Effector memory CD4-positive, alpha-beta T cell (primary cell): ENCODE data around the gene HPN.
"Not testable (repeated sequence)": the region's sequence is repeated elsewhere in the genome, so short reads cannot be mapped to it uniquely, and the experiment has no call there.

Experiments
- DNase-seq, 3 donors: peaks; one replicate each; pipeline ENCODE4 v3.0.0-alpha.2; 2020
- H3K27ac ChIP-seq: 2 replicates; pipeline ENCODE4 v1.7.0; 2013; ENCODE audit warnings: mild to moderate bottlenecking, low read length, moderate library complexity; ENCODE audit not compliant: insufficient read depth, poor library complexity, severe bottlenecking
- H3K27me3 ChIP-seq: replicated peaks from 2 replicates; pipeline ENCODE4 v1.7.0; 2013; ENCODE audit warnings: mild to moderate bottlenecking, low read length; ENCODE audit not compliant: insufficient read depth, control insufficient read depth, poor library complexity, severe bottlenecking
- H3K36me3 ChIP-seq: 2 replicates; pipeline ENCODE4 v1.7.0; 2013; ENCODE audit warnings: mild to moderate bottlenecking, low read length, moderate library complexity; ENCODE audit not compliant: control insufficient read depth, insufficient read depth
- H3K4me1 ChIP-seq: 2 replicates; pipeline ENCODE4 v1.7.0; 2013; ENCODE audit warnings: low read length, mild to moderate bottlenecking; ENCODE audit not compliant: control insufficient read depth, insufficient read depth, poor library complexity, severe bottlenecking
- H3K4me3 ChIP-seq: 2 replicates; pipeline ENCODE4 v1.7.0; 2013; ENCODE audit warnings: low read length, low read depth, mild to moderate bottlenecking; ENCODE audit not compliant: insufficient read depth, poor library complexity, severe bottlenecking
- H3K9me3 ChIP-seq: 2 replicates; pipeline ENCODE4 v1.7.0; 2013; ENCODE audit warnings: mild to moderate bottlenecking, low read length, moderate library complexity; ENCODE audit not compliant: control insufficient read depth

The HPN gene

GRCh38 chr19:35043906-35044305 is 2.4 kb downstream of the HPN start:
- no peaks in the 10 kb centered on the region for H3K9me3 ChIP-seq
- H3K27ac ChIP-seq = no peak overlapping the region
- no peaks in the 10 kb centered on the region for H3K27me3 ChIP-seq
- no peak for DNase-seq
- peaks cover 20% of the 10 kb centered on the region for H3K4me1 ChIP-seq
- H3K4me3 ChIP-seq = no peak overlapping the region
- no peaks in the 10 kb centered on the region for H3K36me3 ChIP-seq

GRCh38 chr19:35044317-35045117 is 3.0 kb downstream of the HPN start:
- Histone ChIP-seq H3K4me3 (no peak overlapping the region), H3K27me3 (no peaks in the 10 kb centered on the region)
- peak; percentile 23 to 54 (median 34) for DNase-seq

GRCh38 chr19:35045667-35046300 is 4.3 kb downstream of the HPN start:
- DNase-seq = no peak
- Histone ChIP-seq H3K4me1 (peaks cover 9% of the 10 kb centered on the region), H3K9me3 (no peaks in the 10 kb centered on the region), H3K27me3 (no peaks in the 10 kb centered on the region), H3K27ac (no peak overlapping the region), H3K4me3 (no peak overlapping the region), H3K36me3 (no peaks in the 10 kb centered on the region)

More at GRCh38 chr19:35044317-35045117, 3.0 kb downstream of the HPN start:
- Histone ChIP-seq H3K27ac (no peak overlapping the region), H3K4me1 (peaks cover 20% of the 10 kb centered on the region), H3K36me3 (no peaks in the 10 kb centered on the region), H3K9me3 (no peaks in the 10 kb centered on the region)

GRCh38 chr19:35046461-35046860 is 4.9 kb downstream of the HPN start:
- no peak for DNase-seq
- Histone ChIP-seq H3K36me3 (no peaks in the 10 kb centered on the region), H3K4me3 (no peak overlapping the region), H3K9me3 (no peaks in the 10 kb centered on the region), H3K27ac (no peak overlapping the region), H3K27me3 (no peaks in the 10 kb centered on the region), H3K4me1 (peaks cover 2% of the 10 kb centered on the region)

GRCh38 chr19:35048911-35049411 is 7.4 kb downstream of the HPN start:
- no peaks in the 10 kb centered on the region for H3K27me3 ChIP-seq
- H3K27ac ChIP-seq = no peak overlapping the region
- H3K36me3 ChIP-seq = no peaks in the 10 kb centered on the region
- H3K4me1 ChIP-seq = no peaks in the 10 kb centered on the region
- no peak for DNase-seq
- no peaks in the 10 kb centered on the region for H3K9me3 ChIP-seq
- no peak overlapping the region for H3K4me3 ChIP-seq

- Histone ChIP-seq H3K36me3 (no peaks in the 10 kb centered on the region), H3K27ac (no peak overlapping the region), H3K27me3 (no peaks in the 10 kb centered on the region), H3K4me1 (no peaks in the 10 kb centered on the region), H3K9me3 (no peaks in the 10 kb centered on the region), H3K4me3 (no peak overlapping the region)
- no peak for DNase-seq
Observed at GRCh38 chr19:35049456-35049855, 7.9 kb downstream of the HPN start.

- not testable (repeated sequence) for H3K9me3 ChIP-seq, H3K4me1 ChIP-seq, DNase-seq, H3K27me3 ChIP-seq, H3K36me3 ChIP-seq, H3K27ac ChIP-seq, H3K4me3 ChIP-seq
Observed at GRCh38 chr19:35050662-35051061, 9.1 kb downstream of the HPN start.

GRCh38 chr19:35051268-35051667 is 9.7 kb downstream of the HPN start:
- not testable (repeated sequence) for H3K4me3 ChIP-seq, H3K4me1 ChIP-seq

GRCh38 chr19:35051796-35052195 is 10.3 kb downstream of the HPN start:
- Histone ChIP-seq H3K9me3 (no peaks in the 10 kb centered on the region), H3K27ac (no peak overlapping the region), H3K4me3 (no peak overlapping the region), H3K36me3 (no peaks in the 10 kb centered on the region), H3K27me3 (no peaks in the 10 kb centered on the region), H3K4me1 (no peaks in the 10 kb centered on the region)
- no peak for DNase-seq

More at GRCh38 chr19:35051268-35051667, 9.7 kb downstream of the HPN start:
- H3K27me3 ChIP-seq, DNase-seq, H3K27ac ChIP-seq, H3K36me3 ChIP-seq, H3K9me3 ChIP-seq: not testable (repeated sequence)

GRCh38 chr19:35052599-35053190 is 11.2 kb downstream of the HPN start:
- Histone ChIP-seq H3K4me1 (no peaks in the 10 kb centered on the region), H3K27ac (no peak overlapping the region), H3K9me3 (no peaks in the 10 kb centered on the region), H3K36me3 (no peaks in the 10 kb centered on the region), H3K27me3 (no peaks in the 10 kb centered on the region), H3K4me3 (no peak overlapping the region)
- no peak for DNase-seq
